Renal cortical epithelial cell (primary cell): ENCODE results near the gene BOC. TPM values are rescaled to one million over a fixed set of nuclear protein-coding genes. Genes with fewer than 3 reads are reported as not detected.

Experiments
- DNase-seq: peaks from one replicate; pipeline ENCODE4 v3.0.0-alpha.2; 2011; ENCODE audit warnings: low read depth
- total RNA-seq: library from RNA; depleted of rRNA; stranded (reverse); fragments of >200 nt; gene quantifications from 2 replicates; pipeline ENCODE4 v1.2.3, GENCODE V29; 2014

BOC gene
- total RNA-seq, 1 donor from 2014 or later: 3.0 TPM

DNA sequence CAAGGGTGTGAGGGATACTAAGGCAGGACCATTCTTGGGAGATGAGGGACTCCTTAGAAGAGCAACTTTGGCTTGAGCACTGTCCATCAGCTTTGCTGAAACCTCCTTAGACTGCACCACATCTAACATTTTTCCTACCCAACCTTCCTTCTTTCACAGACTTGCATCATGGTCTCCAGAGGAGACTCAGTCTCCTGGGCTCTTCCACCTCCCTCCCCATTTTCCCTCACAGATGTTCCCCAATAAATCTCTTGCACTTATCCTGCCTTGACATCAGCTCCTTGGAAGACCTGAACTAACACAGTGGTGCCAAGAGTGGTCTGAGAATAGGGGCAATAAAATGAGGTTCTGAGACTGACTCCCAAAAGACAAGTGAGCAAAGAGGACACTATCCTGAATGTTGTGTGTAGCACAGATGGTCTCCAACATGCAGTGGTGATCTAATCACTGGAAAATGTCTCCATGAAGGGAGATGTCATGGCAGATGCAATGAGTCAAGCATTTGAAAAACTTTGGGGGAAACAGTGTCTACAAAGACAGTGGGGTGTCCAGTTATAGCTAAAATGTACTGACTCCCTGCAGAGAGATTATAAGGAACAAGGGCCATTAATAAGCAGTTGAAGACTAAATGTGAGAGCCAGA lies 26.0 kb upstream of the BOC start:
- DNase-seq: no peak

DNA sequence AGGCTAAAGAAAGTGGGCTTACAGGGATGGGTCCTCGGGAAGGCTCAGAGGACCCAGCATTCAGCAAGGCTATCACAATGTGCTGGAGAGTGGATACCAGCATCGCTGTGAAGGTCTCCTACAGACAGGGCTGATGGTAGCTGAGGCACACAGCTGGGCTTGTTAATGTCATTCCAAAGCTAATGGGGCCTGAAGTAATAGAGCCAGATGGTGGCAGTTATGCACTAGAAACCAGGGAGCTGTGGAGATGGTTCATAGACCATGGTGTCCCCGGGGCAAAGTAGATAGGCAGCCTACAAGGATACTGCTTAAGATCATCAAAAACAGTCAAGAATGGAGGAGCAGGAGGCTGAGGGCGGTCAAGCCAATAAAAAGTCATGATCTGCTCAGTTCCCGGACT lies 24.8 kb upstream of the BOC start:
- DNase-seq: peak; percentile 31

DNA sequence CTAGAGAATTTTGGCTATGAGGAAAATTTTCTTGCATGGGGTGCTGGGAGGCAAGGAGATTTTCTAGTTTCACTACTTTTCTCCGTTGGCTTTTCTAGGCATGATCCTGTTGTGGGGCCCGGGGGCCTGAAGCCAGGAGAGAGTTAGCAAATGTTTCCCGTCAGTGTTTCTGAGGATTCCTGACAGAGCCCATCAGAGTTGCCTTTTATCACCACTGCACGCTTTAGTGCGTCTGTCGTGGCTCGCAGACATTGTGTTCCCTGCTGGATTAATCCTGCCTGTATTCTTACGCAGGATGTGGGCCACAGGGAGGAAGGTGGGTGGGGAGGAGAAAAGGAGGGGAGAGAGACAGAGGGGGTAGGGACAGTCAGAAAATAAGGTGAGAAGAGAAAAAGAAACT lies 18.1 kb upstream of the BOC start:
- DNase-seq: peak; percentile 7

DNA sequence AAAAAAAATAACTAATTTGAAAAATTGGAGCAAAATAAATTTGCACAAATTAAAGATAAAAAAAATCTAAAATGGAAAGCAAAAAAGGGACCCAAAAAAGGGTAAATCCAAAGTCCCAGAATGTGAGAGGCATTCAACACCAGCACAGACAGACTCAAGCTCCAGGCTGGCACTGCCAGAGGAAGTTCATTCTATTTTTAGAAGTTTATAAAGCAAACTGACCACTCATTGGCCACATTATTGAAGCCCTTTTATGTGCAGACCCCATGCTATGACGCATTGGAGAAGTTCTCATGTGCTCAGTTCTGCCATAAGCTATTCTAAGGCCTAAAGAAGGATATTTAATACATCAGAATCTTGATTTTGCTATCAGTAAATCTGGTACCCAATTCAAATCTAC lies 17.6 kb upstream of the BOC start:
- no peak for DNase-seq

DNA sequence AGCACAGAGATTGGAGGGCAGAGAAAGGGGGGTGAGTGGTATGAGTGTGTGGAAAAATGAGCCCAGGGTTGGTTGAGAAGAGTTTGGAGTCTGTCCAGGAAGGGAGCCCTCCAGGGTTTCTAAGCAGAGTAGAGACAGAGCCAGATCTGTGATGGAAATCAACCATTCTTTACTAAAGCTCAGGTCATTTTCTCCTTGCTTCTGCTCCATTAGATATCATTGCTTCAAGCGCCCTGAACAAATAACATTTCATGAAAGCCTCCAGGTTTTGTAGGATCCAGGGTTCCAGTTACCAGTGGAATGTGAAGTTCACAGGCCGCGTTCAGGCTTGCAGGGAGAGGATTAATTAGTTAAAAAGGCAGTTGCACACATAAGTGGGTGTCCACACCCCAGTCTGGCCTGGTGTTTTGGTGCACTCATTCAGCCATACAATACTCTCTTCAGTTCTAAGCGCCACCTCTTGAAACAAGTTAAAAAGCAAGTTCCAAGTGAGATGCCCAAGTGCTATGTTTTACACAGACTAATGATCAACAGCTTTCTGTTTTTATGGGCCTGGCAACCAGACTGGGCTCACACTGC lies 16.4 kb upstream of the BOC start:
- peak; percentile 26 for DNase-seq

DNA sequence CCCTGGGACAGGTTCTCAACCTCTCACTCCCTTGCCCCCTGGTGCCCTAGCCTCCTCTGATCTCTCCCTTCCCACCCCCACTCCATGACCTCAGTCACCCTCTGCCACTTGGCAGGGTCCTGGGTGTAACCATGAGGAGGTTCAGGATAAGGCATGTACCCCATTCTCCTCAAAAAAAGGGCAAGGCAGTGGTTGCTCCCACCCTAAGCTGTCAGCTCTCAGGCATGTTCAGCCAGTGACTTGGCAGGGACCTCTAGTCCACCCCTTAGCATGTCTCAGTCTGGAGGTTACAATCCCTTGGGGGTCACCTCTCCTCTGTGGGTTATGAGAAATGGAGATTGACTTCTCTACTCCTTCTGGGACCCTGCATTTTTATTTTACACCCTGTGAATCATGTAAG lies 11.0 kb upstream of the BOC start:
- no peak for DNase-seq

DNA sequence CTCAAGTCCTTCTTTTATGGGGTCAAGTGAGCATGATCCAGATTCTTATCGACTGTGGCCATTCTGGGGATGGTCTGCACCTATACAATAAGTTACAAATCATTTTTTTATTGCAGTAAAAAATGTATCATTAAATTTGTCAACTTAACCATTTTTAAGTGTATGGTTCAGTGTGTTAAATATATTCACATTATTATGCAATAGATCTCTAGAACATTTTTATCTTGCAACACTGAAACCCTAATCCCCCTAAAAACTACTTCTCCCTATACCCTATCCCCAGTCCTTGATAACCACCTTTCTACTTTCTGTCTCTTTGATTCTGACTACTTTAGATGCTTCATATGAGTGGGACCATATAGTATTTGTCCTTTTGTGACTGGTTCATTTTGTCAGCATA lies 10.4 kb upstream of the BOC start:
- no peak for DNase-seq

DNA sequence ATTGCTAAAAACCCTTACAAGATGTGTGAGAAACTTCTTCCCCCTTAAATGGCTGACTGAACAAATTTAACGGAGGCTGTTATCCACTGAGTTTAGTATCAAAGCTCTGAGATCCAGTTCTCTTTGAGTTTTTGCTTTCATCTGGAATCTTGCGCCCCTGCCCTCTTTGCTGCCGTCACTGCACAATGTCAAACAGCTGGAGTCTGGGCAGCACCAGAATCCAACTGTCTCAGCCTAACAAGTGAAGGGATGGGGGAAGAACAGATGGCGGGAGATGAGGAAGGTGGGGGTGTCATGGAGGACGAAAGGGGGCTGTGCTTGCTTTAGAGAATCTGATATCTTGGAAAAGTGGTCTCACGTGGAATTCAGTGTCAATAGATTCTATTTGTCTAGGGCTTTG lies 7.0 kb upstream of the BOC start:
- DNase-seq: no peak

DNA sequence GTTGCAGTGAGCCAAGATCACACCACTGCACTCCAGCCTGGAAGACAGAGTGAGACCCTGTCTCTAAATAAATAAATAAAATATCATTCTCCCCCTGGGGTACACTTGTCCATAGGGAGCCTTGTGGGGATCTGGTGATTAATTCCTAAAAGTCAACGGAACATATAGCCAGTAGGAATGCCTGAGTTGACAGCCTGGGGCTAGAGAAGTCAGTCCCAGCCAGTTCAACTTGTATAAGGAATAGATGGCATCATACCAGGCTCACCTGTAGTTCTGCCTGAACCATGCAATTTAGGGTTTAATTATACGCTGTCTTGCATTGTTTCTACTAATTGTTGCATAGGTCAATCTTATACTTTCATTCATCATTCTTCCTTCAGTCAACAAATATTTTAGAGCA lies 5.9 kb upstream of the BOC start:
- DNase-seq: no peak

DNA sequence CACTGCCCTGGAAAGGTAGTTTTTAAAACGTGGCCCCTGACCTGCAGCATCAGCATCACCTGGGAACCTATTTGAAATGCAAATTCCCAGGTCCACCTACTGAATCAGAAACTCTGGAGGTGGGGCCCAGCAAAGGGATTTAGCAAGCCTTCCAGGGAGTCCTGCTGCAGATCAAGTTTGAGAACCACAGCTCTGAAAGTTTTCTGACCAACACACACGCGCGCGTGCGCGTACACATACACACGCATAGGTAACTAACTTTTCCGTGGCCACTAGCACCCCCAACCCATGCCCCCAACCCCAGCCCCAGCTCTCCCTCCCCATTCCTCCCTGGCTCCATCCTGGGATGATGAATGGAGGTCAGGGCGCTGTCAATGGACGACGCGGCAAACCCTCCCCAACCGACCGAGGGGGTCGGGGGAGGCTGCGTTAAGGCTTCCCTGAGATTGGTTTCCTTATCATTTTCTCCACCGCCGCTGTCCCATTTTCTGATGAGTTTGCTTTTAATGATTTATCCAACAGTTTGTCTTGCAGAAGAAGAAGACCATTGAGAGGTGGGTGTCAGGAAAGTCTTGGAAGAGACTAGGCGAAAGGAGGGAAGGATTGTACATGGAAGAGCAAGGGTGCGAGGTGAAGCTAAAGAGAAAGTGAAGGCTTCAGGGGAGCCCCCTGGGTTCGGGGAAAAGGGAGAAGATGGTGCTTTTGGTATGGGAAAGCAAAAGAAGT lies 590 bp upstream of the BOC start:
- no peak for DNase-seq

DNA sequence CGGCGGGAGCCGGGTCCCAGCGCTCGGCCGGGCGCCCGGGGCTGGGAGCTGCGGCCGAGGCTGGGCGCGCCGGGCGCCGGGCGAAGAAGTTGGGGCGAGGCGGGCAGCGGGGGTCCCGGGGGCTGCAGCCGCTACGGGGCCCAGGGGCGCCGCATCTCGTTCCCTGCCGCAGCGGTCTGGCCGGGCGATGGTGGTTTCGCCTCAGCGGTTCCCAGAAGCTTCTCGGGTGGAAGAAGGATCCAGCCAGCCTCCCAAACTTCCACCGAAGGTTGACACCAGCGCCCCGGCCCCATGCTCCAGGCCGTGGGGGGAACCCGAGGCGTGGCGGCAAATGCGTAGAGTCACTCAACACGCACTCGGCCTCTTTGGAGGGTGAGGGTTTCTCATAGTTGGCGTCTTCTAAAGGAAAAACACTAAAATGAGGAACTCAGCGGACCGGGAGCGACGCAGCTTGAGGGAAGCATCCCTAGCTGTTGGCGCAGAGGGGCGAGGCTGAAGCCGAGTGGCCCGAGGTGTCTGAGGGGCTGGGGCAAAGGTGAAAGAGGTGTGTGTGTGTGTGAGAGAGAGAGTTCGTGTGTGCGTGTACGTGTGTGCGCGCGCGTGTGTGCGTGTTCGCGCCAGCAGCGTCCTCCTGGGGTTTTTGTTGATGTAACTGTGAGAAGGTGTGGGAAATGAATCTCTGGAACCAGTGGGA lies 940 bp downstream of the BOC start:
- DNase-seq: no peak

DNA sequence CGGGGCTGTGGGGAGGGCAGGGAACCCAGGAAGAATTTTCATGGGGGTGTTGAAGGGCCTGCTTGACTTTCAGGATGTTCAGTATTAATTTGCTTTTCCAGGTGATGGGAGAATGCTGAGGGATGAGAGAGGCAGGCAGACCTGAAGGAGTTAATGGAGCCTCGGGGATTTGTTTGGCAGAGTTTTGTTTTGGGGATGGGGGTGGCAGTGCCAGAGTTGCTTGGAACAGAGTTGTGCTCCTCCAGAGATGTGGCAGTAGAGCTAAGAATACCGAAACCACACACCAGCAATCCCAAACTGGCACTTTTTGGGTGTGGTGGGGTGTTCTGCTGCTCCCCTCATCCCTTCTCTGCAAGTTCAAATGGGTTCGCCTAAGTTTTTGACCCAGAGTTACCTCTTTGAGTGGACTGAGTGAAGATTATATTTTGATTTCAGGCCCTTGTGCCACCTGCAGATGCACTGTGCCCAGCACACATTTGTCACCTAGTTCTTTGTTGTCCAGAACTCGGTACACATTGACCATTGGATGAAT lies 1.6 kb downstream of the BOC start:
- DNase-seq: no peak

DNA sequence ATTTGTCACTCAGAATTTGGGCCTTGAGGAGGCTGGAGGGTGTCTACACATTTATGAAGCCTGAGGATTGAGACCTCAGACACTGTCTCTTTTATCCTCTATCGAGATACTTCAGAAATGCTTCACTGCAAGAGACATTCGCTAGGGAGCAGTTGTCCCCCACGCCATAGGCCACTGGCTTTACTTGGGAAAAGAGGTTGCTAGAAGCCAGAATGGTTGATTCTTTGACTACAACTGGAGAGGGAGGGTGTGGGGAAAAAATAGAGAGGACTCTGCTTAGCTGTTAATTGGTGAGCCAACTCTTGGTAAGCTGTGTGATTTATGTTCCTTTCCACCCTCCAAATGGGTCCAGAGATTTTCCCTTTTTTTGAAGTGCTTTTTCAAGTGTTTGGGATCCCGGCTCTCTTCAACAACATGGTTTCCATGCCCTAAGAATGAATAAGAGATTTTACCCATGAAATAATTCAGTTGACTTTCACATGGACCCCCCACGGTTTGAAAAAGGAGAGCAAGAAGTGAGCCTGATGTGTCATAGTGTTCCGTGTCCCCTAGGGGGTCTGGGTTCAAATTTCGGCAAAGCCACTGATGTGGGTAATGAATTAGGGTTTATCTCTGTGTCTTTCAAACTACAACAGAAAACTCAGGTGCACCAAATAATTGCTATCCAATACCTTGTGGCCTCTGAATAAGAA lies 2.7 kb downstream of the BOC start:
- DNase-seq: no peak

DNA sequence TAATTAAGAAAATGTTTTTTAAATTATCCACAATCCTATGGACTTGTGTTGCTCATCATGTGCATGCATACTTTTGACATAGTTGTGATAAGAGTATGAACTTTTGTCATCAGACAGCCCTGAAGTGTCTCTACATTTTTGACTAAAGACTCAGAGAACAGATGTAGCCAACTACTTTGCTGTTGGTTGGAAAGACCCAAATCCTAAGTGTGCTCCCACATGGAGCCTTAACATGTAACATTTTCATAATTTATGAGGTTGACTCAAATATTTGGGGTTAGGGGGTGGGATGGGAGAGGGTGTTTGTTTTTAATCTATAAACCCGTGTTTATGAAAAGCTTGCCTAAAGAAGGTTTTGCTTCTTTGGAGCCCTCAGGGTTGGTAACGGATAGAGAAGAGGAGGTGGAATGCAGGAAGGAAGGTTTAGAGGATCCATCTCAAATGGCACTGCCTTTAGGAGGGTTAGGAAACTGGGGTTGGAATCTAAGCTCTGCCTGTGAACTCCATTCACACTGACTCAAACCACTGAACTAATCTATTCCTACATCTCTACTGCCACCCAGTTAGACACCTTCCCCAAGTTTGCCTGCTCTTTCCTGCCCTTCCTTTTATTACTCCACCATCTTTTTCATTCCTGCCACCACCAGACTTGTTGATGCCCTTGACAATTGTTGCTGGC lies 3.7 kb downstream of the BOC start:
- no peak for DNase-seq

DNA sequence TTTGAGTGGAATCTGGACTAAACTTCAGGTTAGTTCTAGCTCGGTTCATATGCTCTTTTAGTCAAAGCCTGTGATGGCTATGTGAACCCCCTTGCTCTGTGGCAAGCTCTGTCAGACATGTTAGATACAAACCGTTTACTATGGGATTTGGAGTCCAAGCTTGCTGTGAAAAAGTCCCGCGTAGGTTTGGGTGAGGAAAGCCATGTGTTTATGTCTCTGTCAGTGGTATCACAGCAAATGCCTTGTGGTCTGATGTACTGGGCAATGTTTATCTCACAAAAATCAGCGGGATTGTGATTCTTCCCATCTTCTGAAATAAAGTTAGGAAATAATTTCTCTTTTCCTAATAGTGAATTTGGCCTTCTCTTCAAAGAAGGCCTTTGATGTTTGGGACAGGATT lies 5.0 kb downstream of the BOC start:
- no peak for DNase-seq

DNA sequence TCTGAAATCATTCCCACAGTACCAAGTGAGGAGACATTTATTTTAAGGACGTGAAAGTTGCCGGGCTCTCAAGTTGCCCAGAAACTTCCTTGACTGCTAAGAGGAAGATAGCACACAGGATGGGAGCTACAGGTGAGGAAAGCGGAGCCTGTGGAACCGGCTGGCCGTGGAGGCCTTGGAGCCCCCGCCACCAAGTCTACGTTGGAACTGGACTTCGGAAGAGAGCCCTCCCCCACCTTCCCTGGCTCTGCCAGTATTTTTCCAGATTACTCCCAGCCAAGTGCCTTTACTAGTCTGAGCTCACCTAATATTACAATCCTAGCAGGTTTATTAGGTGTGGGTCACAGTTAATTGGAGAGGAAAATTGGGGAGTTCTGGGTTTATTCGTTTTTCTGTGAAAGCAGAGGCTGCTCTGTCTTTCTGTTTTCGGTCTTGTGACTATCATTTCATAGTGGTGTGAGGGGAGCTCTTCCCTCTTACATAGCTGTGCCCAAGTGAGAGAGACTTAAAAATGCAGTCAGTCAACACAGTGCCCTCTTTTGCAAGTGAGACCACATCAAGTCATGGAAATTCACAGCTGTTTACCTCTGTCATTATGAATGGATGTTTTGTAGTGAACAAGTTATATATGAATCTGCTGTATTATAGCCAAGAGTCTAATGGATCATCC lies 6.8 kb downstream of the BOC start:
- DNase-seq: no peak

DNA sequence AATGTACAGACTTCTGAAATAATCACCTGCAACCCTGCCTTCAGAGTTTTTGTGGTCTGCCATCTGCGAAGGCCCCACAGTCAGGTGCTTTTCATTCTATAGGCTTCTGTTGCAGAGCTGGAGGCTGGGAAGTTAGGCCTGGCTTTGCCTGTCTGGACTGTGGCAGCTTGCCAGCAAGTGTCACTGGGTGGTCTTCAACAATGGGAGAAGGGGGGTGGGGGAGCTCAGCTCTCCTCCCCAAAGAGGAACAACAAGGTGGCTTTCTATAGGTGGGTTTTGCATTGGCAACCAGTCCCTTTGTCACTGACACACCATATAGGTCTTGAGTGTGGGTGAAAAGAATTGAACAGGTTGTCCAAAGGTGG lies 7.3 kb downstream of the BOC start:
- DNase-seq: no peak

DNA sequence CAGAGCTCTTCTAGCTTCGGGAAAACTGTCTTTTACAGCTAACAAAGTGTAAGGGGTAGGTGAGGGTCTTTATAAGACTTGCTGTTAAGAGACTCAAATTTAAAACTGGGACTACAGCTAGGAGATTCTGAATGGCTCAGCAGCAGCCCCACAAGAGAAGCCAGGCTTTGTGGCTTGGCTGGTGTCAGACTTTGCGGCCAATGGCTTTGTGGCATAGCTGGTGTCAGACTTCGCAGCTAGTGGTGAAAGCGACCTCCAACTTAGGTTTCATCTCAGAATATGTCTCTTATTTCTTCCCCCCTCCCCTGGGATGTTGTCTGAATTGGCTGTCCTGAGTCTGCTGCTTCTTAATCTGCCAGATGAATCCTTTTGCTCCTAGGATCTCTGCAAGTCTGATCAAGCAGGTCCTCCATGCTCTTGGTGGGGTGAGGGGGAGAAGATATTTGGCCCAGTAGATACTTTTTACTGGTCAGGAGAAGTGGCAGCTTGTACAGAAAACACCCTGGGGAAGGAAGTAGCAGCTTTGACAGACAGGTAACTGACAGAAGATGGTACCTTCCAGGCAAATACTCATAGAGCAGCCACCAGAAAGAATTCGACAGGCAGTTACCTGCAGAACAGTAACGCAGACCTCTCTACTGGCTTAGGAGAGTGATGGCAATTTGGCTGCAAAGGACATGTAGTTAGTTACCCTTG lies 8.4 kb downstream of the BOC start:
- no peak for DNase-seq

DNA sequence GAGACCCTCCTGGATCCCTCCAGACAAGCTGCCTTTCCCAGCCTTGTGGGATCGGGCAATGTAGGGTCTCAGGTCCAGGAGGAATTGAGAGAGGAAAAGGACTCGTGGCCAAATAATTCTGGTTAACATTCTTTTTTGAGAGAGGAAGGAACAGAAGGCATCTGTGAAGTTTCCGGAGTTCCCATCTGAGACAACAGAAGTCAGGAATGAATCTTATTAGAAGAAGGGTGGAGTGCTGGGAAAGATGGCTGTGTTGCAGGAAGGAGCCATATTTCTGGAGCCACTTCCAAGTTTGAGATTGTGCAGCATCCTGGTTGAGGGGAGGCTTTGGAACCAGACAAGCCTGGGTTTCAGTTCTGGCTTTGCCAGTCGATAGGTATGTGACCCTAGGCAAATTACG lies 9.4 kb downstream of the BOC start:
- DNase-seq: no peak

DNA sequence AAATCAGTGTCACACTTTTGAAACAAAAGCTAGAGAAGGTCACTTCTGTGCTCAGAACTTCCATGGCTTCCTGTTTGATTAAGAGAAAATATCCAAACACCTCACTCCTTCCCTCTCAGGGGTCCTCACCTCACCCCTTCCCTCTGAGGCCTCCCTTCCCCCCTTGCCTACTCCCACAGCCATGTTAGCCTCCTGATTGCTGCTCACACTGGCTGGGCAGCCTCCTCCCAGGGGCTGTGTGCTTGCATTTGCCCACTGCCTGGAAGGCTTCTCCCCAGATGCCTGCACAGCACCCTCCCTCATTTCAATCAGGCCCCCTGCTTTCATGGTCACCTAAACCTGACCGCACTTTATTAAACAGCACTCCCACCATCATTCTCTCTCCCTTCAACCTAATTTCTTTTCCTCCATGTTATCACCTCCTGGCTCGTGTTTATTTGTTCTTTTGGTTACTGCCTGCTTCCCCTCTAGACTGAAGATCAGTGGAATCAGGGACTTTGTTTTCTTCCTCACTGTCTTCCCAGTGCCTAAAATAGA lies 10.4 kb downstream of the BOC start:
- DNase-seq: no peak
